Kidney epithelial cell (primary cell): ENCODE data around the gene DESI1. TPM values are rescaled to one million over a fixed set of nuclear protein-coding genes. Genes with fewer than 3 reads are reported as not detected.
"Not testable (repeated sequence)": the region's sequence is repeated elsewhere in the genome, so short reads cannot be mapped to it uniquely, and the experiment has no call there.

Experiments
- DNase-seq: peaks from one replicate; pipeline ENCODE4 v3.0.0-alpha.2; 2010; ENCODE audit warnings: low read depth
- H3K27me3 ChIP-seq: 2 replicates; pipeline ENCODE4 v1.6.0; 2011; ENCODE audit warnings: low read length; ENCODE audit not compliant: control insufficient read depth, insufficient read depth
- H3K36me3 ChIP-seq: 2 replicates; pipeline ENCODE4 v1.5.1; 2011; ENCODE audit warnings: low read length; ENCODE audit not compliant: control insufficient read depth, insufficient read depth
- H3K4me3 ChIP-seq: 2 replicates; pipeline ENCODE4 v1.5.1; 2011; ENCODE audit warnings: low read depth, mild to moderate bottlenecking, control low read depth, low read length
- CTCF ChIP-seq: IDR thresholded peaks from 2 replicates; pipeline ENCODE4 v1.5.1; 2011; ENCODE audit warnings: mild to moderate bottlenecking, moderate library complexity, low read length, control low read depth, inconsistent platforms; ENCODE audit not compliant: insufficient read depth, poor library complexity, severe bottlenecking
- total RNA-seq: library from RNA; depleted of rRNA; stranded (reverse); fragments of >200 nt; gene quantifications from 2 replicates; pipeline ENCODE4 v1.2.3, GENCODE V29; 2015

Gene DESI1
- total RNA-seq, 1 donor from 2014 or later = 31.2 TPM

GRCh38 chr22:41641854-41642253, 21.0 kb upstream of the DESI1 start:
- Histone ChIP-seq H3K4me3 (no peak overlapping the region), H3K36me3 (peaks cover 2% of the 10 kb centered on the region), H3K27me3 (no peaks in the 10 kb centered on the region)
- no peak for TF ChIP-seq CTCF
- DNase-seq = no peak

- no peak for TF ChIP-seq CTCF
- H3K4me3 ChIP-seq = no peak overlapping the region
- DNase-seq = no peak
- peaks cover 2% of the 10 kb centered on the region for H3K36me3 ChIP-seq
- H3K27me3 ChIP-seq = no peaks in the 10 kb centered on the region
These were observed 17.9 kb upstream of the DESI1 start for GRCh38 chr22:41638748-41639147.

GRCh38 chr22:41638124-41638523, 17.3 kb upstream of the DESI1 start:
- no peak for TF ChIP-seq CTCF
- Histone ChIP-seq H3K4me3 (no peak overlapping the region), H3K36me3 (peaks cover 2% of the 10 kb centered on the region), H3K27me3 (no peaks in the 10 kb centered on the region)
- DNase-seq = no peak

GRCh38 chr22:41637623-41638022, 16.8 kb upstream of the DESI1 start:
- not testable (repeated sequence) for H3K27me3 ChIP-seq, DNase-seq, H3K36me3 ChIP-seq, H3K4me3 ChIP-seq

GRCh38 chr22:41636467-41636866, 15.6 kb upstream of the DESI1 start:
- H3K4me3 ChIP-seq = no peak overlapping the region
- DNase-seq = no peak
- no peaks in the 10 kb centered on the region for H3K27me3 ChIP-seq
- H3K36me3 ChIP-seq = peaks cover 2% of the 10 kb centered on the region
- no peak for TF ChIP-seq CTCF

- DNase-seq, H3K36me3 ChIP-seq, H3K27me3 ChIP-seq, H3K4me3 ChIP-seq: not testable (repeated sequence)
These were observed 13.8 kb upstream of the DESI1 start for GRCh38 chr22:41634610-41635009.

GRCh38 chr22:41631615-41632014, 10.8 kb upstream of the DESI1 start:
- not testable (repeated sequence) for H3K4me3 ChIP-seq, DNase-seq, H3K27me3 ChIP-seq, H3K36me3 ChIP-seq

- not testable (repeated sequence) for H3K36me3 ChIP-seq, H3K27me3 ChIP-seq, H3K4me3 ChIP-seq, DNase-seq
These were observed 10.3 kb upstream of the DESI1 start for GRCh38 chr22:41631115-41631514.
